ENCODE results near the gene ST8SIA2. TPM values are rescaled to one million over a fixed set of nuclear protein-coding genes. Genes with fewer than 3 reads are reported as not detected.

ST8SIA2 gene
- total RNA-seq, 1 donor from 2014 or later = 11.6 TPM

- Mint-ChIP-seq H3K27ac (no peak overlapping the region), H3K9me3 (no peaks in the 10 kb centered on the region), H3K4me1 (peaks cover 21% of the 10 kb centered on the region), H3K36me3 (no peaks in the 10 kb centered on the region), H3K4me3 (no peak overlapping the region), H3K27me3 (ENCODE audit: low read depth) (peaks cover 12% of the 10 kb centered on the region)
- TF ChIP-seq, protein P1, sequence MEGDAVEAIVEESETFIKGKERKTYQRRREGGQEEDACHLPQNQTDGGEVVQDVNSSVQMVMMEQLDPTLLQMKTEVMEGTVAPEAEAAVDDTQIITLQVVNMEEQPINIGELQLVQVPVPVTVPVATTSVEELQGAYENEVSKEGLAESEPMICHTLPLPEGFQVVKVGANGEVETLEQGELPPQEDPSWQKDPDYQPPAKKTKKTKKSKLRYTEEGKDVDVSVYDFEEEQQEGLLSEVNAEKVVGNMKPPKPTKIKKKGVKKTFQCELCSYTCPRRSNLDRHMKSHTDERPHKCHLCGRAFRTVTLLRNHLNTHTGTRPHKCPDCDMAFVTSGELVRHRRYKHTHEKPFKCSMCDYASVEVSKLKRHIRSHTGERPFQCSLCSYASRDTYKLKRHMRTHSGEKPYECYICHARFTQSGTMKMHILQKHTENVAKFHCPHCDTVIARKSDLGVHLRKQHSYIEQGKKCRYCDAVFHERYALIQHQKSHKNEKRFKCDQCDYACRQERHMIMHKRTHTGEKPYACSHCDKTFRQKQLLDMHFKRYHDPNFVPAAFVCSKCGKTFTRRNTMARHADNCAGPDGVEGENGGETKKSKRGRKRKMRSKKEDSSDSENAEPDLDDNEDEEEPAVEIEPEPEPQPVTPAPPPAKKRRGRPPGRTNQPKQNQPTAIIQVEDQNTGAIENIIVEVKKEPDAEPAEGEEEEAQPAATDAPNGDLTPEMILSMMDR (IDR thresholded peaks at IDR 0.05; ENCODE audit: unreplicated experiment) = no peak
- no peak for DNase-seq (ENCODE audit: low spot score in 2 of 2, unreplicated experiment in 2 of 2)
These were observed 14.2 kb downstream of the ST8SIA2 start for GRCh38 chr15:92407916-92408315.

- no peak overlapping the region for H3K4me3 Mint-ChIP-seq
- H3K36me3 Mint-ChIP-seq = no peaks in the 10 kb centered on the region
- H3K27ac Mint-ChIP-seq = peak overlapping the region; percentile 0
- no peaks in the 10 kb centered on the region for H3K9me3 Mint-ChIP-seq
- TF ChIP-seq, protein P1 (IDR thresholded peaks at IDR 0.05; ENCODE audit: unreplicated experiment) = no peak
- H3K4me1 Mint-ChIP-seq = peaks cover 21% of the 10 kb centered on the region
- DNase-seq (ENCODE audit: low spot score in 2 of 2, unreplicated experiment in 2 of 2) = no peak
- peaks cover 12% of the 10 kb centered on the region for H3K27me3 Mint-ChIP-seq (ENCODE audit: low read depth)
These were observed 15.3 kb downstream of the ST8SIA2 start for GRCh38 chr15:92409006-92409405.

GRCh38 chr15:92409521-92409920, 15.8 kb downstream of the ST8SIA2 start:
- Mint-ChIP-seq H3K4me3 (no peak overlapping the region), H3K27me3 (ENCODE audit: low read depth) (peaks cover 12% of the 10 kb centered on the region), H3K9me3 (no peaks in the 10 kb centered on the region), H3K27ac (peak overlapping the region; percentile 0), H3K36me3 (no peaks in the 10 kb centered on the region), H3K4me1 (peaks cover 21% of the 10 kb centered on the region)
- TF ChIP-seq, protein P1 (IDR thresholded peaks at IDR 0.05; ENCODE audit: unreplicated experiment) = no peak
- DNase-seq (ENCODE audit: low spot score in 2 of 2, unreplicated experiment in 2 of 2) = no peak

DNA sequence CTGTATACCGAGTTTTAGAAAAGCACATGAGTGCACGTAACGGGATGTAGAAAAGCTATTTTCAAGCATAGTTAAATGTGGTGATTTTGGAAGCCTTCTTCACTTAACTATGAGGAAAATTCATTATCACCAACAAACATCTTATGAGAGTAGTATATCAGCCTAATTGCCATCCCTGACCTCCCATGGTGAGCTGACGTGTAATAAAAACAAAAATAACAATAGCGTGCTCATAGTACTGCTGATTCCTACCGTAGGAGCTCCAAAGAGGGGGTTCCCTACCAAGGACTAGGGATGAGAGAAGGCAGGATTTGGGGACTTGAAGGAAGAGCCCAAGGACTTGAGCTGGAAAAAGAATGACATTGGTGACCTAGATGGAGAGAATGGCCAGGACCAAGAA, 16.9 kb downstream of the ST8SIA2 start:
- Mint-ChIP-seq H3K27me3 (ENCODE audit: low read depth) (peaks cover 12% of the 10 kb centered on the region), H3K4me1 (peaks cover 21% of the 10 kb centered on the region)

GRCh38 chr15:92411256-92411655, 17.6 kb downstream of the ST8SIA2 start:
- peaks cover 12% of the 10 kb centered on the region for H3K27me3 Mint-ChIP-seq (ENCODE audit: low read depth)
- TF ChIP-seq, protein P1 (IDR thresholded peaks at IDR 0.05; ENCODE audit: unreplicated experiment) = no peak
- H3K27ac Mint-ChIP-seq = no peak overlapping the region
- no peaks in the 10 kb centered on the region for H3K9me3 Mint-ChIP-seq
- no peak for DNase-seq (ENCODE audit: low spot score in 2 of 2, unreplicated experiment in 2 of 2)
- H3K4me1 Mint-ChIP-seq = peaks cover 26% of the 10 kb centered on the region
- no peaks in the 10 kb centered on the region for H3K36me3 Mint-ChIP-seq
- H3K4me3 Mint-ChIP-seq = no peak overlapping the region

More for the DNA sequence above, 16.9 kb downstream of the ST8SIA2 start:
- no peak overlapping the region for H3K27ac Mint-ChIP-seq
- TF ChIP-seq, protein P1 (IDR thresholded peaks at IDR 0.05; ENCODE audit: unreplicated experiment) = no peak
- H3K36me3 Mint-ChIP-seq = no peaks in the 10 kb centered on the region
- DNase-seq (ENCODE audit: low spot score in 2 of 2, unreplicated experiment in 2 of 2) = no peak
- H3K4me3 Mint-ChIP-seq = no peak overlapping the region
- no peaks in the 10 kb centered on the region for H3K9me3 Mint-ChIP-seq

GRCh38 chr15:92413510-92413909, 19.8 kb downstream of the ST8SIA2 start:
- H3K4me3 Mint-ChIP-seq = no peak overlapping the region
- no peak for DNase-seq (ENCODE audit: low spot score in 2 of 2, unreplicated experiment in 2 of 2)
- H3K4me1 Mint-ChIP-seq = peaks cover 15% of the 10 kb centered on the region
- H3K27me3 Mint-ChIP-seq (ENCODE audit: low read depth) = peaks cover 12% of the 10 kb centered on the region
- TF ChIP-seq, protein P1 (IDR thresholded peaks at IDR 0.05; ENCODE audit: unreplicated experiment) = no peak
- H3K27ac Mint-ChIP-seq = no peak overlapping the region
- H3K9me3 Mint-ChIP-seq = no peaks in the 10 kb centered on the region
- no peaks in the 10 kb centered on the region for H3K36me3 Mint-ChIP-seq
